ENCODE measurements around the gene SIPA1L2.

DNA sequence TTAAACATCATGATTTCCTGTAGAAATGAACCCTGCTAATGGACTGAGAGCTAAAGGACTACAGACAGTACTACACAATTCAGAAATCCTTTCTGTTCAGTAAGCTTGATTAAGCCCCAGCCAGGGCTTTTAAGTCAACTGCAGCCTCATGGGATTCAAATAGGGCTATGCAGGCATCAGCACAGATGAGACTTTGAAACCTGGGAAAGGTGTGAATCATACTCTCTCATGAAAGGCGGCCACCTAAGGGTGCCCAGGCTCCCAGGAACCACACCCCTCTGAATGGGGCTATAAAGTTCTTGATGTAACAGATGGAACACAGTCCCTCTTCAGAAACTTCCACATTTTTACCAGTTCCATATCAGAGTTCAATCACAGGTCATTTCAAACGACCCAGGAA lies 7.6 kb downstream of the SIPA1L2 start:
- TF ChIP-seq POLR2AphosphoS5 (IDR thresholded peaks at IDR 0.05; ENCODE audit: low read depth, low read length) (no peak), TAF1 (IDR thresholded peaks at IDR 0.05; ENCODE audit: borderline replicate concordance, insufficient read depth, low read length) (no peak), SIN3A (IDR thresholded peaks at IDR 0.05; ENCODE audit: borderline replicate concordance, insufficient read depth, low read length) (no peak), FOXP2 (optimal IDR thresholded peaks at IDR 0.05; ENCODE audit: borderline replicate concordance, extremely low read depth, extremely low read length, insufficient read depth) (no peak)
- TF ChIP-seq, protein P1, sequence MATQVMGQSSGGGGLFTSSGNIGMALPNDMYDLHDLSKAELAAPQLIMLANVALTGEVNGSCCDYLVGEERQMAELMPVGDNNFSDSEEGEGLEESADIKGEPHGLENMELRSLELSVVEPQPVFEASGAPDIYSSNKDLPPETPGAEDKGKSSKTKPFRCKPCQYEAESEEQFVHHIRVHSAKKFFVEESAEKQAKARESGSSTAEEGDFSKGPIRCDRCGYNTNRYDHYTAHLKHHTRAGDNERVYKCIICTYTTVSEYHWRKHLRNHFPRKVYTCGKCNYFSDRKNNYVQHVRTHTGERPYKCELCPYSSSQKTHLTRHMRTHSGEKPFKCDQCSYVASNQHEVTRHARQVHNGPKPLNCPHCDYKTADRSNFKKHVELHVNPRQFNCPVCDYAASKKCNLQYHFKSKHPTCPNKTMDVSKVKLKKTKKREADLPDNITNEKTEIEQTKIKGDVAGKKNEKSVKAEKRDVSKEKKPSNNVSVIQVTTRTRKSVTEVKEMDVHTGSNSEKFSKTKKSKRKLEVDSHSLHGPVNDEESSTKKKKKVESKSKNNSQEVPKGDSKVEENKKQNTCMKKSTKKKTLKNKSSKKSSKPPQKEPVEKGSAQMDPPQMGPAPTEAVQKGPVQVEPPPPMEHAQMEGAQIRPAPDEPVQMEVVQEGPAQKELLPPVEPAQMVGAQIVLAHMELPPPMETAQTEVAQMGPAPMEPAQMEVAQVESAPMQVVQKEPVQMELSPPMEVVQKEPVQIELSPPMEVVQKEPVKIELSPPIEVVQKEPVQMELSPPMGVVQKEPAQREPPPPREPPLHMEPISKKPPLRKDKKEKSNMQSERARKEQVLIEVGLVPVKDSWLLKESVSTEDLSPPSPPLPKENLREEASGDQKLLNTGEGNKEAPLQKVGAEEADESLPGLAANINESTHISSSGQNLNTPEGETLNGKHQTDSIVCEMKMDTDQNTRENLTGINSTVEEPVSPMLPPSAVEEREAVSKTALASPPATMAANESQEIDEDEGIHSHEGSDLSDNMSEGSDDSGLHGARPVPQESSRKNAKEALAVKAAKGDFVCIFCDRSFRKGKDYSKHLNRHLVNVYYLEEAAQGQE (IDR thresholded peaks at IDR 0.05; ENCODE audit: insufficient read depth in 1 of 2, low read depth in 2 of 2, low read length in 2 of 2), result no peak

All from PFSK-1 (cell line).